Motor neuron (in vitro differentiated cells): ENCODE data around the gene NRXN3. TPM values are rescaled to one million over a fixed set of nuclear protein-coding genes. Genes with fewer than 3 reads are reported as not detected.

Experiments used
- ATAC-seq, 8 experiments: fragments of 200-7000 bp; cut with Tn5 transposase; replicated peaks in 6 of 8; 2 replicates each; pipeline ENCODE4 v1.8.0; 2021; ENCODE audit warnings: mild to moderate bottlenecking in 8 of 8, moderate library complexity in 8 of 8
- H3K27ac ChIP-seq, 2 donors: fragments of 250-450 bp; sonication (Bioruptor Pico); 2 replicates each; pipeline ENCODE4 v1.9.0; 2021; ENCODE audit warnings: antibody characterized with exemption in 2 of 2, mild to moderate bottlenecking in 2 of 2, moderate library complexity in 1 of 2
- H3K4me1 ChIP-seq, 2 donors: fragments of 250-450 bp; sonication (Bioruptor Pico); replicated peaks in 1 of 2; 2 replicates each; pipeline ENCODE4 v1.6.1; 2021; ENCODE audit warnings: antibody characterized with exemption in 2 of 2, mild to moderate bottlenecking in 2 of 2, moderate library complexity in 1 of 2
- H3K4me3 ChIP-seq, 5 donors: fragments of 250-450 bp; sonication (Bioruptor Pico); 2 replicates each; pipeline ENCODE4 v1.9.0; 2021; ENCODE audit warnings: antibody characterized with exemption in 5 of 5, mild to moderate bottlenecking in 5 of 5, moderate library complexity in 4 of 5
- WGBS, 10 experiments: fragments of 450-650 bp; shearing (Covaris generic); methylation state at CpG; one replicate each; pipeline ENCODE4 v1.0.0; 2022; 5-methylcytosine and 5-hydroxymethylcytosine counted together
- in situ Hi-C, 9 experiments: fragments of 400-800 bp; cut with MboI; loops; one replicate each; pipeline ENCODE4 v1.15.0; 2021; ENCODE audit warnings: low sequenced_read_pairs in 9 of 9, low pct_unique_long_range_greater_than_20kb in 2 of 9; ENCODE audit not compliant: unreplicated experiment in 9 of 9
- total RNA-seq, 8 experiments: library from RNA; unstranded; fragments of 300-600 nt; gene quantifications; 2 replicates each; pipeline versions ENCODE4 v1.2.3 to v1.2.4, GENCODE V29; 2022

The NRXN3 gene
- total RNA-seq, 8 experiments from 2014 or later = 1.1 to 16.5 (median 12.9) TPM

- no peak overlapping the region for H3K27ac ChIP-seq
- in situ Hi-C loops = no loop called here
- peaks cover under 1 to 9% of the 10 kb centered on the region in 2 donors for H3K4me1 ChIP-seq
- no peak for ATAC-seq
- no peak overlapping the region for H3K4me3 ChIP-seq
- 13 to 100% (median 78%) methylated on average over 1 to 2 of the region's 2 CpGs for WGBS, 10 experiments
Measured at GRCh38 chr14:79357307-79357706, 1187.1 kb downstream of the NRXN3 start.

- in situ Hi-C loops = no loop called here
- peak in 2 of 8 experiments; percentile 10 to 38 for ATAC-seq
Measured at GRCh38 chr14:79363291-79363690, 1193.1 kb downstream of the NRXN3 start.

GRCh38 chr14:79369359-79370332 lies 1199.5 kb downstream of the NRXN3 start:
- no peak overlapping the region for H3K27ac ChIP-seq
- H3K4me1 ChIP-seq = peaks cover 3 to 25% of the 10 kb centered on the region in 2 donors
- in situ Hi-C loops = no loop called here
- ATAC-seq = peak in 5 of 8 experiments; percentile 30 to 80 (median 58)
- no peak overlapping the region for H3K4me3 ChIP-seq
- WGBS, 10 experiments = 19 to 94% (median 81%) methylated on average over 3 to 10 of the region's 10 CpGs

More at GRCh38 chr14:79363291-79363690, 1193.1 kb downstream of the NRXN3 start:
- Histone ChIP-seq H3K4me3 (no peak overlapping the region), H3K4me1 (no peaks in the 10 kb centered on the region), H3K27ac (no peak overlapping the region)
- WGBS, 10 experiments = 11 to 100% (median 80%) methylated on average over 1 to 3 of the region's 3 CpGs; no CpG with 5 or more reads in 1 of the 10 experiments

- Histone ChIP-seq H3K4me1 (peaks cover 3 to 30% of the 10 kb centered on the region in 2 donors), H3K27ac (no peak overlapping the region), H3K4me3 (no peak overlapping the region)
- WGBS, 10 experiments = 0 to 100% (median 46%) methylated on average over 1 of the region's 1 CpG; no CpG with 5 or more reads in 4 of the 10 experiments
- peak in 1 of 8 experiments; percentile 27 for ATAC-seq
- in situ Hi-C loops = no loop called here
Measured at GRCh38 chr14:79370969-79371368, 1200.8 kb downstream of the NRXN3 start.

- no peak overlapping the region for H3K4me3 ChIP-seq
- H3K4me1 ChIP-seq = peaks cover 3 to 30% of the 10 kb centered on the region in 2 donors
- 0 to 92% (median 59%) methylated on average over 4 to 6 of the region's 6 CpGs for WGBS, 10 experiments
- H3K27ac ChIP-seq = no peak overlapping the region
- no peak for ATAC-seq
- in situ Hi-C loops = no loop called here
Measured at GRCh38 chr14:79373451-79373850, 1203.3 kb downstream of the NRXN3 start.

GRCh38 chr14:79375356-79375755 lies 1205.2 kb downstream of the NRXN3 start:
- Histone ChIP-seq H3K27ac (no peak overlapping the region), H3K4me3 (no peak overlapping the region), H3K4me1 (peaks cover 0 to 33% of the 10 kb centered on the region in 2 donors)
- WGBS, 10 experiments = 0 to 79% (median 38%) methylated on average over 1 to 7 of the region's 7 CpGs; no CpG with 5 or more reads in 2 of the 10 experiments
- no peak for ATAC-seq
- in situ Hi-C loops = no loop called here

GRCh38 chr14:79376557-79376956 lies 1206.4 kb downstream of the NRXN3 start:
- in situ Hi-C loops = no loop called here
- H3K4me3 ChIP-seq = no peak overlapping the region
- peaks cover 0 to 33% of the 10 kb centered on the region in 2 donors for H3K4me1 ChIP-seq
- H3K27ac ChIP-seq = no peak overlapping the region
- no peak for ATAC-seq
- WGBS, 10 experiments = 0 to 100% (median 52%) methylated on average over 1 of the region's 1 CpG; no CpG with 5 or more reads in 2 of the 10 experiments

GRCh38 chr14:79378020-79378419 lies 1207.8 kb downstream of the NRXN3 start:
- in situ Hi-C loops = no loop called here
- no peak overlapping the region for H3K27ac ChIP-seq
- WGBS, 10 experiments = 7 to 54% (median 36%) methylated on average over 1 to 2 of the region's 2 CpGs; no CpG with 5 or more reads in 5 of the 10 experiments
- no peak overlapping the region for H3K4me3 ChIP-seq
- peaks cover 0 to 27% of the 10 kb centered on the region in 2 donors for H3K4me1 ChIP-seq
- peak in 2 of 8 experiments; percentile 9 to 52 for ATAC-seq

- in situ Hi-C loops = no loop called here
- 22 to 100% (median 78%) methylated on average over 1 to 4 of the region's 5 CpGs for WGBS, 10 experiments
- Histone ChIP-seq H3K4me1 (peaks cover 0 to 27% of the 10 kb centered on the region in 2 donors), H3K27ac (no peak overlapping the region), H3K4me3 (no peak overlapping the region)
- ATAC-seq = no peak
Measured at GRCh38 chr14:79379266-79379665, 1209.1 kb downstream of the NRXN3 start.

- ATAC-seq = no peak
- H3K4me3 ChIP-seq = no peak overlapping the region
- no peak overlapping the region for H3K27ac ChIP-seq
- peaks cover 0 to 18% of the 10 kb centered on the region in 2 donors for H3K4me1 ChIP-seq
- in situ Hi-C loops = no loop called here
Measured at GRCh38 chr14:79383031-79383430, 1212.9 kb downstream of the NRXN3 start.

- in situ Hi-C loops = no loop called here
- Histone ChIP-seq H3K4me1 (peaks cover 0 to 18% of the 10 kb centered on the region in 2 donors), H3K4me3 (no peak overlapping the region), H3K27ac (no peak overlapping the region)
- WGBS, 10 experiments = 0 to 78% (median 35%) methylated on average over 1 to 2 of the region's 2 CpGs; no CpG with 5 or more reads in 1 of the 10 experiments
- peak in 3 of 8 experiments; percentile 65 to 75 (median 67) for ATAC-seq
Measured at GRCh38 chr14:79383475-79383874, 1213.3 kb downstream of the NRXN3 start.

GRCh38 chr14:79395061-79395460 lies 1224.9 kb downstream of the NRXN3 start:
- Histone ChIP-seq H3K27ac (no peak overlapping the region), H3K4me1 (peaks cover 0 to 10% of the 10 kb centered on the region in 2 donors), H3K4me3 (no peak overlapping the region)
- in situ Hi-C loops = no loop called here
- ATAC-seq = no peak

- Histone ChIP-seq H3K4me1 (peaks cover 15 to 37% of the 10 kb centered on the region in 2 donors), H3K4me3 (no peak overlapping the region), H3K27ac (no peak overlapping the region)
- 0 to 77% (median 53%) methylated on average over 1 to 6 of the region's 6 CpGs; no CpG with 5 or more reads in 2 of the 10 experiments for WGBS, 10 experiments
- peak in 5 of 8 experiments; percentile 97 to 98 (median 98) for ATAC-seq
- in situ Hi-C loops = no loop called here
Measured at GRCh38 chr14:79404874-79405511, 1234.8 kb downstream of the NRXN3 start.
